ENCODE data around the gene AKR7A3. TPM values are rescaled to one million over a fixed set of nuclear protein-coding genes. Genes with fewer than 3 reads are reported as not detected.

AKR7A3 gene
- total and polyA plus RNA-seq, 9 of the 15 experiments (the other 6 are each of a cell fraction or from before 2014, with no cell fraction given), result 0.04 to 1.5 (median 0.44) TPM; not detected in 1

GRCh38 chr1:19332832-19333231, 44.3 kb upstream of the AKR7A3 start:
- ChIA-PET CTCF (ENCODE audit: low intra/inter-chr PET ratio) (no interaction called here), POLR2A (interaction anchor here (0.6 kb wide), 1 partner anchor 62 kb away, joined by 3 read pairs; no protein-coding TSS in a partner anchor)
- H3K27ac ChIP-seq (ENCODE audit: extremely low read depth, low read depth, low read length), result no peak overlapping the region
- no TSS peak for BruUV-seq (replicated peaks)
- intact Hi-C loops (cut with micrococcal nuclease) (no loop called here), in situ Hi-C loops (cut with MboI) (no loop called here)
- H3K27me3 ChIP-seq (ENCODE audit: control insufficient read depth in 2 of 2, insufficient read depth in 2 of 2, low read length in 2 of 2), result no peaks in the 10 kb centered on the region
- no peak overlapping the region for H2AFZ ChIP-seq (ENCODE audit: low read depth, low read length)
- FAIRE-seq, result no peak
- TF ChIP-seq POLR2G (IDR thresholded peaks at IDR 0.05; ENCODE audit: low read depth, low read length) (peak; percentile 22; the same call in 1 of the 2 replicates), FOSL1 (tag; conservative IDR thresholded peaks at IDR 0.05) (no peak)
- H3K9me3 ChIP-seq (replicated peaks; ENCODE audit: control insufficient read depth, insufficient read depth, low read depth, low read length), result no peaks in the 10 kb centered on the region
- peaks cover 0 to 15% of the 10 kb centered on the region in 2 experiments; a peak in 1 of 5 replicates for H3K4me1 ChIP-seq (replicated peaks in 1 of 2; ENCODE audit: control insufficient read depth in 2 of 2, insufficient read depth in 2 of 2, low read length in 2 of 2)
- no peaks in the 10 kb centered on the region for H3K79me2 ChIP-seq (ENCODE audit: control insufficient read depth, insufficient read depth, low read length)
- no peaks in the 10 kb centered on the region for H3K9me1 ChIP-seq (ENCODE audit: control insufficient read depth, insufficient read depth, low read length)
- no peak for DNase-seq (ENCODE audit: extremely low read depth in 1 of 4, low spot score in 3 of 4)
- ATAC-seq, result no peak
- no peak overlapping the region for H3K4me3 ChIP-seq
- H4K20me1 ChIP-seq (replicated peaks; ENCODE audit: control insufficient read depth, insufficient read depth, low read length), result peaks cover 8% of the 10 kb centered on the region; the same call in 1 of the 2 replicates
- 84% methylated on average over 12 of the region's 12 CpGs for WGBS (ENCODE audit: insufficient coverage, low coverage, missing lambda C conversion rate)
- H3K9ac ChIP-seq (ENCODE audit: insufficient read depth in 1 of 2, low read depth in 2 of 2, low read length in 2 of 2), result peak overlapping the region in 1 of 2 experiments; percentile 65; a peak in 2 of 4 replicates
- peaks cover 14% of the 10 kb centered on the region; the same call in 2 of the 3 replicates for H3K36me3 ChIP-seq (ENCODE audit: control insufficient read depth, insufficient read depth, low read length)
- no peak overlapping the region for H3K4me2 ChIP-seq (ENCODE audit: insufficient read depth, low read length)

- ChIA-PET CTCF (ENCODE audit: low intra/inter-chr PET ratio) (no interaction called here), POLR2A (interaction anchor here (0.5 to 4.7 kb wide), 8 partner anchors 8 to 584 kb away, joined by 3 to 21 read pairs (median 3); partner anchors contain the start of genes AKR7A2 and SLC66A1)
- H3K9me3 ChIP-seq (replicated peaks; ENCODE audit: control insufficient read depth, insufficient read depth, low read depth, low read length), result no peaks in the 10 kb centered on the region
- no peaks in the 10 kb centered on the region for H3K27me3 ChIP-seq (ENCODE audit: control insufficient read depth in 2 of 2, insufficient read depth in 2 of 2, low read length in 2 of 2)
- no peak overlapping the region for H2AFZ ChIP-seq (ENCODE audit: low read depth, low read length)
- H3K9ac ChIP-seq (ENCODE audit: insufficient read depth in 1 of 2, low read depth in 2 of 2, low read length in 2 of 2), result no peak overlapping the region
- no peak overlapping the region for H3K4me2 ChIP-seq (ENCODE audit: insufficient read depth, low read length)
- no peak for ATAC-seq
- in situ Hi-C loops (cut with MboI), result no loop called here
- H3K27ac ChIP-seq (ENCODE audit: extremely low read depth, low read depth, low read length), result no peak overlapping the region
- whole genome bisulfite sequencing (ENCODE audit: insufficient coverage, low coverage, missing lambda C conversion rate), result 76% methylated on average over 11 of the region's 13 CpGs
- TF ChIP-seq RBFOX2 (IDR thresholded peaks at IDR 0.05; ENCODE audit: low read depth, low read length) (0 out of 2 replicates have a peak, but pooled peaks have one; percentile 24), KAT8 (IDR thresholded peaks at IDR 0.05; ENCODE audit: low read depth) (no peak), POLR2G (IDR thresholded peaks at IDR 0.05; ENCODE audit: low read depth, low read length) (peak; percentile 58; the same call in 1 of the 2 replicates)
- BruUV-seq (replicated peaks), result no TSS peak
- intact Hi-C loops (cut with micrococcal nuclease), result no loop called here
- H3K79me2 ChIP-seq (ENCODE audit: control insufficient read depth, insufficient read depth, low read length), result no peaks in the 10 kb centered on the region
- H3K36me3 ChIP-seq (ENCODE audit: control insufficient read depth, insufficient read depth, low read length), result peaks cover 28% of the 10 kb centered on the region; the same call in 2 of the 3 replicates
- FAIRE-seq, result no peak
- peaks cover 0 to 20% of the 10 kb centered on the region in 2 experiments; a peak in 2 of 5 replicates for H3K4me1 ChIP-seq (replicated peaks in 1 of 2; ENCODE audit: control insufficient read depth in 2 of 2, insufficient read depth in 2 of 2, low read length in 2 of 2)
- H3K4me3 ChIP-seq, result no peak overlapping the region
- peaks cover 11% of the 10 kb centered on the region; the same call in 1 of the 2 replicates for H4K20me1 ChIP-seq (replicated peaks; ENCODE audit: control insufficient read depth, insufficient read depth, low read length)
- DNase-seq (ENCODE audit: extremely low read depth in 1 of 4, low spot score in 3 of 4), result no peak
- peaks cover 2% of the 10 kb centered on the region for H3K9me1 ChIP-seq (ENCODE audit: control insufficient read depth, insufficient read depth, low read length)
Observed at GRCh38 chr1:19331262-19331878, 42.8 kb upstream of the AKR7A3 start.

All from K562 (cell line).